Tibial artery (tissue), 4 donors: Measurements from ENCODE around the gene ST6GALNAC2.

Experiments
- DNase-seq, 2 donors: peaks; one replicate each; pipeline ENCODE4 v3.0.0-alpha.2; 2019
- H3K27ac ChIP-seq, 2 donors: fragments of 200-600 bp; sonication (generic) in 1 of 2; 1 replicate in 1 of 2; 2 replicates in 1 of 2; pipeline ENCODE4 v1.5.1; 2018 to 2019; ENCODE audit warnings: mild to moderate bottlenecking in 1 of 2
- H3K27me3 ChIP-seq, 2 donors: fragments of 200-600 bp; sonication (generic) in 1 of 2; one replicate each; pipeline versions ENCODE4 v1.5.1 to v1.6.0; 2016 to 2019
- H3K36me3 ChIP-seq, 3 donors: fragments of 200-600 bp; sonication (generic) in 2 of 3; one replicate each; pipeline ENCODE4 v1.5.1; 2016 to 2019; ENCODE audit warnings: mild to moderate bottlenecking in 2 of 3
- H3K4me1 ChIP-seq, 4 donors: fragments of 200-600 bp; sonication (generic) in 2 of 4; 1 replicate in 3 of 4; 2 replicates in 1 of 4; pipeline ENCODE4 v1.5.1; 2016 to 2019
- H3K4me3 ChIP-seq, 2 donors: fragments of 200-600 bp; sonication (generic) in 1 of 2; 1 replicate in 1 of 2; 2 replicates in 1 of 2; pipeline ENCODE4 v1.5.1; 2018 to 2019; ENCODE audit warnings: mild to moderate bottlenecking in 2 of 2
- H3K9me3 ChIP-seq, 3 donors: fragments of 200-600 bp; sonication (generic) in 1 of 3; one replicate each; pipeline ENCODE4 v1.5.1; 2016 to 2019
- intact Hi-C: fragments of 100-400 bp; cut with DNase I; formaldehyde crosslinking; loops from one replicate; pipeline ENCODE4 v1.15.0; 2023; ENCODE audit warnings: low total_unique reads
- TF ChIP-seq, protein P1 (sequence below), 2 experiments: fragments of 200-600 bp in 1 of 2; fragments of 450-650 bp in 1 of 2; IDR thresholded peaks; one replicate each; pipeline ENCODE4 v1.5.1; 2017 to 2019; ENCODE audit warnings: antibody characterized with exemption in 2 of 2, mild to moderate bottlenecking in 1 of 2, moderate library complexity in 1 of 2

Gene ST6GALNAC2

GRCh38 chr17:76601065-76601464 lies 15.4 kb upstream of the ST6GALNAC2 start:
- TF ChIP-seq, protein P1, sequence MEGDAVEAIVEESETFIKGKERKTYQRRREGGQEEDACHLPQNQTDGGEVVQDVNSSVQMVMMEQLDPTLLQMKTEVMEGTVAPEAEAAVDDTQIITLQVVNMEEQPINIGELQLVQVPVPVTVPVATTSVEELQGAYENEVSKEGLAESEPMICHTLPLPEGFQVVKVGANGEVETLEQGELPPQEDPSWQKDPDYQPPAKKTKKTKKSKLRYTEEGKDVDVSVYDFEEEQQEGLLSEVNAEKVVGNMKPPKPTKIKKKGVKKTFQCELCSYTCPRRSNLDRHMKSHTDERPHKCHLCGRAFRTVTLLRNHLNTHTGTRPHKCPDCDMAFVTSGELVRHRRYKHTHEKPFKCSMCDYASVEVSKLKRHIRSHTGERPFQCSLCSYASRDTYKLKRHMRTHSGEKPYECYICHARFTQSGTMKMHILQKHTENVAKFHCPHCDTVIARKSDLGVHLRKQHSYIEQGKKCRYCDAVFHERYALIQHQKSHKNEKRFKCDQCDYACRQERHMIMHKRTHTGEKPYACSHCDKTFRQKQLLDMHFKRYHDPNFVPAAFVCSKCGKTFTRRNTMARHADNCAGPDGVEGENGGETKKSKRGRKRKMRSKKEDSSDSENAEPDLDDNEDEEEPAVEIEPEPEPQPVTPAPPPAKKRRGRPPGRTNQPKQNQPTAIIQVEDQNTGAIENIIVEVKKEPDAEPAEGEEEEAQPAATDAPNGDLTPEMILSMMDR (IDR thresholded peaks at IDR 0.05), result no peak
- no peak for DNase-seq
- H3K27ac ChIP-seq, result no peak overlapping the region
- no peaks in the 10 kb centered on the region for H3K36me3 ChIP-seq
- peaks cover 0 to 40% of the 10 kb centered on the region in 2 donors for H3K27me3 ChIP-seq
- intact Hi-C loops, result no loop called here
- H3K4me3 ChIP-seq, result no peak overlapping the region
- peaks cover 0 to 4% (median 0%) of the 10 kb centered on the region in 4 donors for H3K4me1 ChIP-seq
- no peaks in the 10 kb centered on the region for H3K9me3 ChIP-seq

DNA sequence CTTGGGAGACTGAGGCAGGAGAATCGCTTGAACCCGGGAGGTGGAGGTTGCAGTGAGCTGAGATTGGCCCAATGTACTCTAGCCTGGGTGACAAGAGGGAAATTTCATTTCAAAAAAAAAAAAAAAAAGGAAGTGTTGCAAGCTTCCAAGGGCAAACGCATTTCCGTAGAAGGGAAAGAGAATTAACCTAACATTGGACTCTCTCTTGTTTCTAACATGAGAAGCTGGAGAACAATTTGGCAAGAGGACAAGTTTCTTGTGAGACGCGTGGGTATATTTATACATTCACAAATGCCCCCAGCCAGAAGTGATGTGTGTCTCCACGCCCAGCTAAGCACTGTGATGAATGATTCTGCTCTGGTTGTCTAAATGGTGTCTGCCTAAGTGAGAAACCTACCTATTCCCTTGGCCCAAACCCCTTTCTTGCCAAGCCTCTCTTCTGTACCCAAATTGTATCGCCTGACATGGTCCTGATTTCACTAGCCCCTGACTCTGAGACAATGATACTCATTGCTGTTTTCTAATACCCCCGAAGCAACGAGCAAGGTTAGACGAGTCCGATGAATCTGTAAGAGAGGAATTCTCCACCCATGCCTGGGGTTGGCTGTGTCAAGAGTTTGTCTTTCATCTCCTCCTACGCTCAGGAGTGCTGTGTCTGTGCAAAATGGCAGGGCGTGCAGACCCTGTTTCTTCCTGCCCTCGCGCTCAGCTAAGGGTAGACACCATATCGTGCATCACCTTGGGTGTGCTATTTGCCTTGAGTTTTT lies 14.2 kb upstream of the ST6GALNAC2 start:
- H3K27me3 ChIP-seq, result peaks cover 0 to 41% of the 10 kb centered on the region in 2 donors
- H3K36me3 ChIP-seq, result no peaks in the 10 kb centered on the region
- DNase-seq, result no peak
- no peak overlapping the region for H3K4me3 ChIP-seq
- H3K4me1 ChIP-seq, result peaks cover 0 to 4% (median 0%) of the 10 kb centered on the region in 4 donors
- intact Hi-C loops, result no loop called here
- no peak overlapping the region for H3K27ac ChIP-seq
- H3K9me3 ChIP-seq, result no peaks in the 10 kb centered on the region
- TF ChIP-seq, protein P1 (IDR thresholded peaks at IDR 0.05), result no peak

- TF ChIP-seq, protein P1 (IDR thresholded peaks at IDR 0.05), result no peak
- DNase-seq, result no peak
- Histone ChIP-seq H3K27ac (no peak overlapping the region), H3K36me3 (no peaks in the 10 kb centered on the region), H3K4me1 (peaks cover 0 to 4% (median 0%) of the 10 kb centered on the region in 4 donors), H3K9me3 (no peaks in the 10 kb centered on the region), H3K4me3 (no peak overlapping the region), H3K27me3 (peaks cover 0 to 54% of the 10 kb centered on the region in 2 donors)
- intact Hi-C loops, result no loop called here
These were observed 12.4 kb upstream of the ST6GALNAC2 start for GRCh38 chr17:76598004-76598439.

DNA sequence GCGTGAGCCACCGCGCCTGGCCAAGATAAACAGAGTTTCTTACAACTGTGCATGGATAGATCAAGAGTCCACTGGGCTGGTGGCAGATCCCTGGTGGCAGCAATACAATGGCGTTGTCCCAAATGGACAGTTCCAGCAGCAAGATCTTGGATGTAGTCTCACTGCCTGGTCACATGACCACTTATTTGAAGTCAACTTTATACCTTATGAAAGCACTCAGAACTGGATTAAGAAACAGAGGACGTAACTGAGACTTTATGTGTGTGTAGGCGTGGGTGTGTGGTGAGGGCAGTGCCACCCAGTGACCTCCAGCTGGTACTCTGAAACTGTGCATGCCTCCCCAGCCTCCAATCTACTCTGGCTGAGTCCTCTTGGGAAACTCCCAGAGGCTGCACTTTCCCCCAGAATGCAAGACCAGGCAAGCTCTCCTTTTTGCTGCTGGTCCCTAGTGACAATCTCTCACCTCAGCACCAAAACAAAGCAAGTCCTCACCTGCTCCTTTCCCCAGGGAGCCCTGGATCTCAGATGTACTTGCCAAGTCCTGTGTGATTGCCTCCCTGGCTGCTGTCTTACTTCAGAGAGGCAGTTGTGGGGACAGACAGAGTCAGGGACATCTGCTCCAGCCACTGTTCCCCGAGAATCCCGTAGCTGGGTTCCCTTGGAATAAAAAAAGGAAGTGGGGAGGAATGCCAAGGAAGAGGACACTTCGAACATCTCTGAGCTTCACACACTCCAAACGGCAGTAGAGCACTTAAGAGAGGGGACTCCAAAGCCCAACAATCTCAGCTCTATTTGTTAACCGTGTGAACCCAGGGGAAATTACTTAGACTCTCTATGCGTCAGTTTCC lies 11.7 kb upstream of the ST6GALNAC2 start:
- no peak for DNase-seq
- peaks cover 0 to 4% (median 0%) of the 10 kb centered on the region in 4 donors for H3K4me1 ChIP-seq
- no peak overlapping the region for H3K27ac ChIP-seq
- H3K9me3 ChIP-seq, result no peaks in the 10 kb centered on the region
- H3K27me3 ChIP-seq, result peaks cover 0 to 53% of the 10 kb centered on the region in 2 donors
- H3K4me3 ChIP-seq, result no peak overlapping the region
- TF ChIP-seq, protein P1 (IDR thresholded peaks at IDR 0.05), result no peak
- no peaks in the 10 kb centered on the region for H3K36me3 ChIP-seq
- intact Hi-C loops, result no loop called here

- H3K4me3 ChIP-seq, result no peak overlapping the region
- no peaks in the 10 kb centered on the region for H3K36me3 ChIP-seq
- H3K27ac ChIP-seq, result no peak overlapping the region
- TF ChIP-seq, protein P1 (IDR thresholded peaks at IDR 0.05), result no peak
- H3K27me3 ChIP-seq, result peaks cover 0 to 59% of the 10 kb centered on the region in 2 donors
- no peaks in the 10 kb centered on the region for H3K9me3 ChIP-seq
- intact Hi-C loops, result no loop called here
- no peaks in the 10 kb centered on the region for H3K4me1 ChIP-seq
- DNase-seq, result no peak
These were observed 9.0 kb upstream of the ST6GALNAC2 start for GRCh38 chr17:76594690-76595089.
